Measurements from ENCODE around the gene VAC14.

DNA sequence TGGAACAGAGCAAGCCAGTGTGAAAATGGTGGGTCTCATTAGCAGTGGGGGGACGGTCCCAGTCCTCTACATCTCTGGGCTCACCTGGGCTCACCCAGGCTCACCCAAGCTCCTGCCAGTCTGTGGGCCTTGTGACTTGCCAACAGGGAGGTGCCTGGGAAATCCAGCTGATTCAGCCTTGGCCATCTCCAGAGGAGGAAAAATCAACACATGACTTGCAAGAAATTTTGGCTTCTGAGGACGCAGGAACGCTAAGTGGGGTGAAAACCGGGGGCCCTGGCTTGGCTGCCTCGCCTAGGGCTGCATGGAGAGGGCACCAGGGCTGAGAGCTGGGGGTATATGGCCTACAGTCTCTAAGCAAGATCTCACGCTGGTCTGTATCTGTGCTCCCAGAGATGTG lies 47.7 kb downstream of the VAC14 start:
- TF ChIP-seq, protein P1, sequence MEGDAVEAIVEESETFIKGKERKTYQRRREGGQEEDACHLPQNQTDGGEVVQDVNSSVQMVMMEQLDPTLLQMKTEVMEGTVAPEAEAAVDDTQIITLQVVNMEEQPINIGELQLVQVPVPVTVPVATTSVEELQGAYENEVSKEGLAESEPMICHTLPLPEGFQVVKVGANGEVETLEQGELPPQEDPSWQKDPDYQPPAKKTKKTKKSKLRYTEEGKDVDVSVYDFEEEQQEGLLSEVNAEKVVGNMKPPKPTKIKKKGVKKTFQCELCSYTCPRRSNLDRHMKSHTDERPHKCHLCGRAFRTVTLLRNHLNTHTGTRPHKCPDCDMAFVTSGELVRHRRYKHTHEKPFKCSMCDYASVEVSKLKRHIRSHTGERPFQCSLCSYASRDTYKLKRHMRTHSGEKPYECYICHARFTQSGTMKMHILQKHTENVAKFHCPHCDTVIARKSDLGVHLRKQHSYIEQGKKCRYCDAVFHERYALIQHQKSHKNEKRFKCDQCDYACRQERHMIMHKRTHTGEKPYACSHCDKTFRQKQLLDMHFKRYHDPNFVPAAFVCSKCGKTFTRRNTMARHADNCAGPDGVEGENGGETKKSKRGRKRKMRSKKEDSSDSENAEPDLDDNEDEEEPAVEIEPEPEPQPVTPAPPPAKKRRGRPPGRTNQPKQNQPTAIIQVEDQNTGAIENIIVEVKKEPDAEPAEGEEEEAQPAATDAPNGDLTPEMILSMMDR (IDR thresholded peaks at IDR 0.05), result no peak
- no peak for TF ChIP-seq POLR2AphosphoS5 (IDR thresholded peaks at IDR 0.05)
- no peak for TF ChIP-seq POLR2A (IDR thresholded peaks at IDR 0.05; ENCODE audit: low read depth)

Data from esophagus muscularis mucosa (tissue), 3 donors.